NT2/D1 (cell line): ENCODE data around the gene RNASET2.

Source experiments
- DNase-seq: peaks from one replicate; pipeline ENCODE4 v3.0.0-alpha.2; 2011; ENCODE audit warnings: low read depth, low spot score
- H3K27me3 ChIP-seq: 2 replicates; pipeline ENCODE4 v1.6.0; 2011; ENCODE audit warnings: mild to moderate bottlenecking; ENCODE audit not compliant: insufficient read length, insufficient read depth
- H3K36me3 ChIP-seq: 2 replicates; pipeline ENCODE4 v1.6.1; 2011; ENCODE audit warnings: mild to moderate bottlenecking, low read length, mixed read lengths; ENCODE audit not compliant: insufficient read depth, insufficient read length
- H3K4me1 ChIP-seq: 2 replicates; pipeline ENCODE4 v1.5.1; 2011; ENCODE audit not compliant: insufficient read depth, insufficient read length
- H3K4me3 ChIP-seq: 2 replicates; pipeline ENCODE4 v1.5.1; 2011; ENCODE audit warnings: low read depth; ENCODE audit not compliant: insufficient read length
- H3K9ac ChIP-seq: 2 replicates; pipeline ENCODE4 v1.6.0; 2011; ENCODE audit warnings: low read depth; ENCODE audit not compliant: insufficient read length
- H3K9me3 ChIP-seq: 2 replicates; pipeline ENCODE4 v1.5.1; 2011; ENCODE audit warnings: mild to moderate bottlenecking, low read length; ENCODE audit not compliant: insufficient read depth
- SUZ12 ChIP-seq: IDR thresholded peaks from 2 replicates; pipeline ENCODE4 v1.6.1; 2011; ENCODE audit not compliant: insufficient read length, insufficient read depth; ENCODE audit errors: extremely low read depth
- YY1 ChIP-seq: IDR thresholded peaks from 2 replicates; pipeline ENCODE4 v1.6.1; 2011; ENCODE audit not compliant: insufficient read length, insufficient read depth
- ZNF274 ChIP-seq: IDR thresholded peaks from 2 replicates; pipeline ENCODE4 v1.6.1; 2011; ENCODE audit warnings: mild to moderate bottlenecking, low read depth, low read length

The RNASET2 gene

GRCh38 chr6:166977621-166978525 lies 21.5 kb upstream of the RNASET2 start:
- Histone ChIP-seq H3K36me3 (peaks cover 14% of the 10 kb centered on the region), H3K9ac (no peak overlapping the region), H3K4me1 (peaks cover 3% of the 10 kb centered on the region), H3K27me3 (no peaks in the 10 kb centered on the region), H3K4me3 (no peak overlapping the region), H3K9me3 (no peaks in the 10 kb centered on the region)
- TF ChIP-seq SUZ12 = no peak
- no peak for TF ChIP-seq YY1
- no peak for TF ChIP-seq ZNF274
- DNase-seq = no peak

GRCh38 chr6:166976636-166977035 lies 20.3 kb upstream of the RNASET2 start:
- H3K4me1 ChIP-seq = peaks cover 3% of the 10 kb centered on the region
- peaks cover 16% of the 10 kb centered on the region for H3K36me3 ChIP-seq
- DNase-seq = no peak
- TF ChIP-seq ZNF274 = no peak
- TF ChIP-seq YY1 = no peak
- TF ChIP-seq SUZ12 = no peak
- H3K9me3 ChIP-seq = no peaks in the 10 kb centered on the region
- no peak overlapping the region for H3K4me3 ChIP-seq
- H3K9ac ChIP-seq = no peak overlapping the region
- no peaks in the 10 kb centered on the region for H3K27me3 ChIP-seq

- TF ChIP-seq SUZ12 = no peak
- TF ChIP-seq ZNF274 = no peak
- no peak for TF ChIP-seq YY1
- peaks cover 6% of the 10 kb centered on the region; the same call in 1 of the 2 replicates for H3K9me3 ChIP-seq
- H3K4me3 ChIP-seq = no peak overlapping the region
- peaks cover 3% of the 10 kb centered on the region for H3K4me1 ChIP-seq
- H3K27me3 ChIP-seq = no peaks in the 10 kb centered on the region
- H3K9ac ChIP-seq = no peak overlapping the region
- no peak for DNase-seq
- H3K36me3 ChIP-seq = peaks cover 13% of the 10 kb centered on the region
Measured at GRCh38 chr6:166972101-166972500, 15.8 kb upstream of the RNASET2 start.

GRCh38 chr6:166971271-166971670 lies 14.9 kb upstream of the RNASET2 start:
- DNase-seq = no peak
- TF ChIP-seq SUZ12 = no peak
- TF ChIP-seq ZNF274 = no peak
- TF ChIP-seq YY1 = no peak
- Histone ChIP-seq H3K36me3 (peaks cover 13% of the 10 kb centered on the region), H3K4me3 (no peak overlapping the region), H3K9me3 (peaks cover 6% of the 10 kb centered on the region; the same call in 1 of the 2 replicates), H3K4me1 (no peaks in the 10 kb centered on the region), H3K9ac (no peak overlapping the region), H3K27me3 (no peaks in the 10 kb centered on the region)

GRCh38 chr6:166970776-166971175 lies 14.4 kb upstream of the RNASET2 start:
- DNase-seq = no peak
- H3K36me3 ChIP-seq = peaks cover 13% of the 10 kb centered on the region
- H3K27me3 ChIP-seq = no peaks in the 10 kb centered on the region
- no peak overlapping the region for H3K4me3 ChIP-seq
- H3K4me1 ChIP-seq = no peaks in the 10 kb centered on the region
- TF ChIP-seq YY1 = no peak
- no peak for TF ChIP-seq SUZ12
- no peak for TF ChIP-seq ZNF274
- H3K9me3 ChIP-seq = peaks cover 6% of the 10 kb centered on the region; the same call in 1 of the 2 replicates
- H3K9ac ChIP-seq = no peak overlapping the region

GRCh38 chr6:166970091-166970490 lies 13.7 kb upstream of the RNASET2 start:
- Histone ChIP-seq H3K4me3 (no peak overlapping the region), H3K4me1 (no peaks in the 10 kb centered on the region), H3K36me3 (peaks cover 13% of the 10 kb centered on the region), H3K9me3 (peaks cover 6% of the 10 kb centered on the region; the same call in 1 of the 2 replicates), H3K27me3 (no peaks in the 10 kb centered on the region), H3K9ac (no peak overlapping the region)
- DNase-seq = no peak
- TF ChIP-seq YY1 = no peak
- TF ChIP-seq SUZ12 = no peak
- no peak for TF ChIP-seq ZNF274

- Histone ChIP-seq H3K9me3 (peaks cover 6% of the 10 kb centered on the region; the same call in 1 of the 2 replicates), H3K9ac (no peak overlapping the region), H3K27me3 (no peaks in the 10 kb centered on the region), H3K4me1 (no peaks in the 10 kb centered on the region), H3K4me3 (no peak overlapping the region), H3K36me3 (peaks cover 13% of the 10 kb centered on the region)
- no peak for DNase-seq
- no peak for TF ChIP-seq ZNF274
- no peak for TF ChIP-seq YY1
- TF ChIP-seq SUZ12 = no peak
Measured at GRCh38 chr6:166969390-166970002, 13.1 kb upstream of the RNASET2 start.
